Endothelial cell of umbilical vein (primary cell): ENCODE measurements around the gene MT1H. TPM values are rescaled to one million over a fixed set of nuclear protein-coding genes. Genes with fewer than 3 reads are reported as not detected.

Source experiments
- BruUV-seq: library from RNA; stranded (reverse); fragments of 400-500 nt; replicated peaks from 2 replicates; lab custom pipeline; 2021; lab: Mats Ljungman, UMichigan
- CTCF ChIA-PET: fragments of 300-600, 350-600 bp; sonication (Branson Sonifier 250); formaldehyde crosslinking; loops from one replicate; lab custom pipeline; 2021; ENCODE audit warnings: antibody characterized with exemption, inconsistent platforms; lab: Charles Lee
- POLR2A ChIA-PET: fragments of 300-600, 350-600 bp; sonication (Branson Sonifier 250); formaldehyde crosslinking; loops from one replicate; lab custom pipeline; 2021; ENCODE audit warnings: antibody characterized with exemption, inconsistent platforms; lab: Charles Lee
- DNase-seq: peaks from one replicate; pipeline ENCODE4 v3.0.0-alpha.2; 2011; ENCODE audit warnings: low read depth, low spot score
- FAIRE-seq: peaks from 2 replicates; lab custom pipeline; 2011; peaks lifted over from hg19 to GRCh38; lab: Jason Lieb, UNC
- H2AFZ ChIP-seq: 2 replicates; pipeline ENCODE4 v1.6.0; 2012; ENCODE audit warnings: low read depth, low read length, control low read depth, inconsistent platforms
- H3K27ac ChIP-seq: 2 replicates; pipeline ENCODE4 v1.5.1; 2011; ENCODE audit warnings: low read depth, mild to moderate bottlenecking, control low read depth, low read length, moderate library complexity; ENCODE audit not compliant: insufficient read depth
- H3K27me3 ChIP-seq, 2 experiments: 2 replicates each; pipeline versions ENCODE4 v1.6.0 to v1.6.1; 2011; ENCODE audit warnings: low read length in 2 of 2, mixed read lengths in 1 of 2; ENCODE audit not compliant: control insufficient read depth in 2 of 2, insufficient read depth in 2 of 2
- H3K36me3 ChIP-seq, 2 experiments: 2 replicates in 1 of 2; 3 replicates in 1 of 2; pipeline ENCODE4 v1.5.1; 2011; ENCODE audit warnings: low read length in 2 of 2, mild to moderate bottlenecking in 1 of 2, moderate library complexity in 1 of 2; ENCODE audit not compliant: control insufficient read depth in 2 of 2, insufficient read depth in 2 of 2; ENCODE audit errors: extremely low read depth in 1 of 2
- H3K4me1 ChIP-seq: 3 replicates; pipeline ENCODE4 v1.5.1; 2011; ENCODE audit warnings: mild to moderate bottlenecking, low read length; ENCODE audit not compliant: control insufficient read depth, insufficient read depth; ENCODE audit errors: extremely low read depth
- H3K4me2 ChIP-seq: 2 replicates; pipeline ENCODE4 v1.6.1; 2011; ENCODE audit warnings: low read length, control low read depth, mixed read lengths; ENCODE audit not compliant: insufficient read depth
- H3K4me3 ChIP-seq, 3 experiments: fragments of 200-600 bp in 1 of 3; sonication (generic), shearing (Covaris generic) in 1 of 3; replicated peaks in 1 of 3; 2 replicates each; pipeline ENCODE4 v1.5.1; 2011 to 2016; ENCODE audit warnings: control low read depth in 3 of 3, low read length in 3 of 3, mild to moderate bottlenecking in 2 of 3, inconsistent platforms in 1 of 3, low read depth in 1 of 3, moderate library complexity in 1 of 3; ENCODE audit not compliant: insufficient read depth in 1 of 3
- H3K79me2 ChIP-seq: 2 replicates; pipeline ENCODE4 v1.6.0; 2012; ENCODE audit warnings: low read length, inconsistent platforms; ENCODE audit not compliant: control insufficient read depth, insufficient read depth
- H3K9ac ChIP-seq: replicated peaks from 2 replicates; pipeline ENCODE3; 2011; ENCODE audit warnings: low read length, control low read depth; ENCODE audit not compliant: insufficient read depth; ENCODE audit errors: extremely low read depth
- H3K9me1 ChIP-seq: replicated peaks from 3 replicates; pipeline ENCODE4 v1.6.0; 2011; ENCODE audit warnings: mild to moderate bottlenecking, low read length; ENCODE audit not compliant: control insufficient read depth, insufficient read depth; ENCODE audit errors: extremely low read depth
- H3K9me3 ChIP-seq: replicated peaks from 2 replicates; pipeline ENCODE4 v1.5.1; 2012; ENCODE audit warnings: low read length, inconsistent platforms; ENCODE audit not compliant: control insufficient read depth, insufficient read depth
- H4K20me1 ChIP-seq: replicated peaks from 2 replicates; pipeline ENCODE3; 2011; ENCODE audit warnings: mild to moderate bottlenecking, low read length; ENCODE audit not compliant: control insufficient read depth, insufficient read depth; ENCODE audit errors: extremely low read depth
- EZH2 ChIP-seq: IDR thresholded peaks from 2 replicates; pipeline ENCODE4 v1.6.1; 2012; ENCODE audit warnings: borderline replicate concordance, low read depth, mild to moderate bottlenecking, moderate library complexity, low read length, inconsistent platforms; ENCODE audit not compliant: severe bottlenecking
- GATA2 ChIP-seq: IDR thresholded peaks from 2 replicates; pipeline ENCODE4 v1.7.0; 2011; ENCODE audit warnings: low read depth, mild to moderate bottlenecking, moderate library complexity, mixed read lengths, low read length; ENCODE audit not compliant: insufficient read length, insufficient read depth
- JUN ChIP-seq: IDR thresholded peaks from 2 replicates; pipeline ENCODE4 v1.6.1; 2011; ENCODE audit warnings: borderline replicate concordance, low read depth; ENCODE audit not compliant: insufficient read length, insufficient read depth
- MYC ChIP-seq: IDR thresholded peaks from one replicate; pipeline ENCODE4 v1.6.1; 2011; ENCODE audit warnings: mild to moderate bottlenecking, low read depth, low read length
- POLR2A ChIP-seq: IDR thresholded peaks from 2 replicates; pipeline ENCODE4 v1.6.1; 2012; ENCODE audit warnings: low read depth, mild to moderate bottlenecking, control low read depth, low read length
- POLR2AphosphoS5 ChIP-seq: IDR thresholded peaks from 2 replicates; pipeline ENCODE4 v1.6.1; 2012; ENCODE audit warnings: low read depth, mild to moderate bottlenecking, control low read depth, low read length, moderate library complexity; ENCODE audit not compliant: insufficient read depth
- dilution Hi-C: fragments of 300-500 bp; cut with MboI; formaldehyde crosslinking; loops from one replicate; pipeline ENCODE4 v1.15.0; 2019; ENCODE audit warnings: low sequenced_read_pairs; ENCODE audit not compliant: extremely low pct_ligation_motif_present
- intact Hi-C: fragments of 100-400 bp; cut with micrococcal nuclease; formaldehyde crosslinking; loops from one replicate; pipeline ENCODE4 v1.10.0; 2022
- polyA plus RNA-seq, 4 experiments: library from polyadenylated mRNA; depleted of rRNA in 3 of 4; stranded (reverse) in 3 of 4; unstranded in 1 of 4; fragments of >200 nt; gene quantifications; 2 replicates each; pipeline versions ENCODE4 v1.2.1 to v1.2.3, GENCODE V29; 2011 to 2012; ENCODE audit warnings: missing spikeins in 1 of 4
- total RNA-seq: library from RNA; stranded (reverse); gene quantifications from 2 replicates; pipeline ENCODE4 v1.2.3, GENCODE V29; 2021
- TF ChIP-seq, protein P1 (sequence below), 2 donors: IDR thresholded peaks; 1 replicate in 1 of 2; 2 replicates in 1 of 2; pipeline ENCODE4 v1.5.1; 2011; ENCODE audit warnings: low read length in 2 of 2, mild to moderate bottlenecking in 2 of 2, moderate library complexity in 2 of 2, control low read depth in 1 of 2, inconsistent platforms in 1 of 2, low read depth in 1 of 2; ENCODE audit not compliant: insufficient read depth in 1 of 2; ENCODE audit errors: extremely low read depth in 1 of 2
- TF ChIP-seq, protein P2 (sequence below): IDR thresholded peaks from 2 replicates; pipeline ENCODE4 v1.6.1; 2011; ENCODE audit not compliant: insufficient read depth, insufficient read length

Gene MT1H
- total and polyA plus RNA-seq, 2 donors (not counting 3 experiments of a cell fraction or from before 2014, with no cell fraction given): not detected

DNA sequence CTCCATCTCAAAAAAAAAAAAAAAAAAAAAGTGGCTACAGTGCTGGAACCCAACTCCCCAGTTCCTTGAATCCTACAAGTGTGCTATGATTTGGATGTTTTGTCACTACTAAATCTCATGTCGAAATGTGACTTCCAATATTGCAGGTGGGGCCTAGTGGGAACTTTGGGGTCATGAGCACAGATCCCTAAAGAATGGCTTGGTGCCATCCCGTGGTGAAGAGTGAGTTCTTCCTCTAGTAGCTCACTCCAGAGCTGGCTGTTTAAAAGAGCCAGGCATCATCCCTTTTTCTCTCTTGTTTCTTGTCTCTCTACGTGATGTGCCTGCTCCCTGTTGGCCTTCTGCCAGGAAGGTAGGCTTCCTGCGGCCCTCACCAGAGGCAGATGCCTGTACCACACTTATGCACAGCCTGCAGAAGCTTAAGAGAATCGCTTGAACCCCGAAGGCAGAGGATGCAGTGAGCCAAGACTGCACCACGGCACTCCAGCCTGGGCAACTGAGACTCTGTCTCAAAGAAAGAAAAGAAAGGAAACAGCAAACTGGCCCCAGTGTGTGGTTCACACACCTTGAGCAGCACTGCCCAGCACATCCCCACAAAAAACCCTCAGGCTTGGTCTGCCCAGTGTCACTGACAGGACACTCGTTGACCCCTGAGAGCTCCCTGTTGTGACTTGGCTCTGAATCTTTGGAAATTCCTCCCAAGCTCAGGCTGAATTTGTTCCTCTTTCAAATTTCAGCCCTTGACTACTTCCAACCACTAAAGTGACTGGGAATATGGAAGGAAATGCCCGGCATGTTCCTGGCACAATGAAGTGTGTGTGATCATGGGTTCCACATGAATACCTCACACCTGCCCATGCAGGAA is 40.9 kb upstream of the MT1H start:
- POLR2A ChIA-PET: no interaction called here
- FAIRE-seq (no peak), DNase-seq (no peak)
- no peak overlapping the region for H2AFZ ChIP-seq
- no TSS peak for BruUV-seq
- H3K79me2 ChIP-seq: peaks cover 12% of the 10 kb centered on the region
- H3K27me3 ChIP-seq: peaks cover 0 to 2% of the 10 kb centered on the region in 2 experiments
- H3K27ac ChIP-seq: no peak overlapping the region
- no peak overlapping the region for H3K4me3 ChIP-seq
- H3K4me2 ChIP-seq: no peak overlapping the region
- H3K9ac ChIP-seq: no peak overlapping the region
- intact Hi-C loops (no loop called here), dilution Hi-C loops (no loop called here)
- no peaks in the 10 kb centered on the region for H4K20me1 ChIP-seq
- no peaks in the 10 kb centered on the region for H3K9me3 ChIP-seq
- peaks cover 20% of the 10 kb centered on the region for H3K4me1 ChIP-seq
- H3K9me1 ChIP-seq: no peaks in the 10 kb centered on the region
- CTCF ChIA-PET: interaction anchor here (0.6 to 1.9 kb wide), 7 partner anchors 16 to 81 kb away, joined by 3 to 8 read pairs (median 4); partner anchors contain the start of gene MT2A
- no peaks in the 10 kb centered on the region for H3K36me3 ChIP-seq
- TF ChIP-seq, protein P1, sequence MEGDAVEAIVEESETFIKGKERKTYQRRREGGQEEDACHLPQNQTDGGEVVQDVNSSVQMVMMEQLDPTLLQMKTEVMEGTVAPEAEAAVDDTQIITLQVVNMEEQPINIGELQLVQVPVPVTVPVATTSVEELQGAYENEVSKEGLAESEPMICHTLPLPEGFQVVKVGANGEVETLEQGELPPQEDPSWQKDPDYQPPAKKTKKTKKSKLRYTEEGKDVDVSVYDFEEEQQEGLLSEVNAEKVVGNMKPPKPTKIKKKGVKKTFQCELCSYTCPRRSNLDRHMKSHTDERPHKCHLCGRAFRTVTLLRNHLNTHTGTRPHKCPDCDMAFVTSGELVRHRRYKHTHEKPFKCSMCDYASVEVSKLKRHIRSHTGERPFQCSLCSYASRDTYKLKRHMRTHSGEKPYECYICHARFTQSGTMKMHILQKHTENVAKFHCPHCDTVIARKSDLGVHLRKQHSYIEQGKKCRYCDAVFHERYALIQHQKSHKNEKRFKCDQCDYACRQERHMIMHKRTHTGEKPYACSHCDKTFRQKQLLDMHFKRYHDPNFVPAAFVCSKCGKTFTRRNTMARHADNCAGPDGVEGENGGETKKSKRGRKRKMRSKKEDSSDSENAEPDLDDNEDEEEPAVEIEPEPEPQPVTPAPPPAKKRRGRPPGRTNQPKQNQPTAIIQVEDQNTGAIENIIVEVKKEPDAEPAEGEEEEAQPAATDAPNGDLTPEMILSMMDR (IDR thresholded peaks at IDR 0.05; ENCODE audit: extremely low read depth in 1 of 2, insufficient read depth in 1 of 2, low read depth in 1 of 2, low read length in 2 of 2): no peak
- TF ChIP-seq POLR2AphosphoS5 (no peak), EZH2 (no peak), MYC (no peak), POLR2A (no peak), JUN (no peak), GATA2 (no peak)
- TF ChIP-seq, protein P2, sequence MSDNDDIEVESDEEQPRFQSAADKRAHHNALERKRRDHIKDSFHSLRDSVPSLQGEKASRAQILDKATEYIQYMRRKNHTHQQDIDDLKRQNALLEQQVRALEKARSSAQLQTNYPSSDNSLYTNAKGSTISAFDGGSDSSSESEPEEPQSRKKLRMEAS: no peak
